HepG2 (cell line): ENCODE data around the gene IGFBP6.

ENCODE experiments used
- CHCHD3 ChIP-seq: sonication (generic); formaldehyde crosslinking; IDR thresholded peaks from 2 replicates; pipeline ENCODE4 v1.8.0; 2022; ENCODE audit warnings: mild to moderate bottlenecking, missing genetic modification reagents, moderate library complexity
- POLR2A ChIP-seq, 2 experiments: IDR thresholded peaks; 2 replicates each; pipeline ENCODE4 v1.6.1; 2011; ENCODE audit warnings: low read depth in 2 of 2, low read length in 2 of 2, mild to moderate bottlenecking in 1 of 2, moderate library complexity in 1 of 2; ENCODE audit not compliant: insufficient read depth in 1 of 2
- POLR2AphosphoS5 ChIP-seq: IDR thresholded peaks from 2 replicates; pipeline ENCODE4 v1.6.1; 2012; ENCODE audit warnings: low read depth, low read length
- REPIN1 ChIP-seq: sonication (generic); formaldehyde crosslinking; IDR thresholded peaks from 2 replicates; pipeline ENCODE4 v1.8.0; 2022; ENCODE audit warnings: missing genetic modification reagents, low read depth, mild to moderate bottlenecking, borderline replicate concordance
- SIN3A ChIP-seq: IDR thresholded peaks from 2 replicates; pipeline ENCODE4 v1.6.1; 2011; ENCODE audit warnings: low read depth, mild to moderate bottlenecking, control low read depth, low read length, borderline replicate concordance
- SMARCC2 ChIP-seq: fragments of 450-650 bp; IDR thresholded peaks from 2 replicates; pipeline ENCODE4 v1.6.1; 2017; ENCODE audit warnings: antibody characterized with exemption, mild to moderate bottlenecking
- ZBTB1 ChIP-seq: sonication (generic); formaldehyde crosslinking; IDR thresholded peaks from 2 replicates; pipeline ENCODE4 v1.4.0; 2020; ENCODE audit warnings: missing genetic modification reagents, borderline replicate concordance
- ZBTB21 ChIP-seq: sonication (generic); formaldehyde crosslinking; IDR thresholded peaks from 2 replicates; pipeline ENCODE4 v1.4.0; 2020; ENCODE audit warnings: missing genetic modification reagents
- ZFP91 ChIP-seq: sonication (generic); formaldehyde crosslinking; IDR thresholded peaks from 2 replicates; pipeline ENCODE4 v1.9.0; 2022; ENCODE audit warnings: missing genetic modification reagents, mild to moderate bottlenecking, borderline replicate concordance
- ZNF780A ChIP-seq: sonication (generic); formaldehyde crosslinking; IDR thresholded peaks from 2 replicates; pipeline ENCODE4 v1.8.0; 2022; ENCODE audit warnings: mild to moderate bottlenecking, missing genetic modification reagents, moderate library complexity
- TF ChIP-seq, protein P1 (sequence below): sonication (generic); formaldehyde crosslinking; IDR thresholded peaks from 2 replicates; pipeline ENCODE4 v1.5.0; 2020; ENCODE audit warnings: mild to moderate bottlenecking, missing genetic modification reagents, moderate library complexity
- TF ChIP-seq, protein P2 (sequence below): sonication (generic); formaldehyde crosslinking; IDR thresholded peaks from 2 replicates; pipeline ENCODE4 v1.5.0; 2020; ENCODE audit warnings: missing genetic modification reagents

DNA sequence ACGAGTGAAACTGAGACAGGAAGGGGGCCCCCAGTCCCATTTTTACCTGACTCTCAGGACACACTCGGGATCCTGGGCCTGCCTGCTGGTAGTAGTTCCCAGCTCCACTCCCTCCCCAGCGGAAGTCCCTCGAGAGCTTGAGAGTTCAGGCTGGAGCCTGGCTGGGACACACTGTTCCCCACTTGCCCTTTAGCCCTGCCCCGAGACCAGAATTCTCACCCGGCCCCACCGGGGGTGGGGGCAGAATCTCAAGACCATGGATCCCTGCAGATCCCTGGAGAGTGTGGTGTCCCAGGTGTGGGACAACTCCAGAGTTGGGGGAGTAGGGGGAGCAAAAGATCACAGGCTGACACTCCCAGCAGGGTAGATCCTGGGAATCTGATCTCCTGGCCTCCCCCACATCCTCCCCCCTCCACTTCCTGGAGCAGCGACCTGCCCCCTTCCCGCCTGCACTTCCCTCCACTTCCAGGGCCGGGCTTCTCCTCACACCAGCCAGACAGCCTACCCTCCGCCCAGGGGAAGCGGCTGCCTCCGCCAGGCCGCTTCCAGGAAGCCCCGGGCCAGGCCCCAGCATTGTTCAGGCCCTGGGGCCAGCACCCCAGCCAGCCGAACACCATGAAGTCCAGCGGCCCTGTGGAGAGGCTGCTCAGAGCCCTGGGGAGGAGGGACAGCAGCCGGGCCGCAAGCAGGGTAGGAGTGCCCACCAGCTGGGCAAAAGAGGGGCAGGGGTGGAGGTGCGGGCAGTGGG, 47.7 kb upstream of the IGFBP6 start, which contains the start of gene TNS2:
- TF ChIP-seq POLR2A (IDR thresholded peaks at IDR 0.05; ENCODE audit: insufficient read depth in 1 of 2, low read depth in 2 of 2, low read length in 2 of 2) = no peak; a peak in 1 of 4 replicates
- 0 out of 2 replicates have a peak, but pooled peaks have one; percentile 4 for TF ChIP-seq ZFP91 (CRISPR knock-in tag)
- TF ChIP-seq, protein P1, sequence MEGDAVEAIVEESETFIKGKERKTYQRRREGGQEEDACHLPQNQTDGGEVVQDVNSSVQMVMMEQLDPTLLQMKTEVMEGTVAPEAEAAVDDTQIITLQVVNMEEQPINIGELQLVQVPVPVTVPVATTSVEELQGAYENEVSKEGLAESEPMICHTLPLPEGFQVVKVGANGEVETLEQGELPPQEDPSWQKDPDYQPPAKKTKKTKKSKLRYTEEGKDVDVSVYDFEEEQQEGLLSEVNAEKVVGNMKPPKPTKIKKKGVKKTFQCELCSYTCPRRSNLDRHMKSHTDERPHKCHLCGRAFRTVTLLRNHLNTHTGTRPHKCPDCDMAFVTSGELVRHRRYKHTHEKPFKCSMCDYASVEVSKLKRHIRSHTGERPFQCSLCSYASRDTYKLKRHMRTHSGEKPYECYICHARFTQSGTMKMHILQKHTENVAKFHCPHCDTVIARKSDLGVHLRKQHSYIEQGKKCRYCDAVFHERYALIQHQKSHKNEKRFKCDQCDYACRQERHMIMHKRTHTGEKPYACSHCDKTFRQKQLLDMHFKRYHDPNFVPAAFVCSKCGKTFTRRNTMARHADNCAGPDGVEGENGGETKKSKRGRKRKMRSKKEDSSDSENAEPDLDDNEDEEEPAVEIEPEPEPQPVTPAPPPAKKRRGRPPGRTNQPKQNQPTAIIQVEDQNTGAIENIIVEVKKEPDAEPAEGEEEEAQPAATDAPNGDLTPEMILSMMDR (CRISPR knock-in tag) = no peak; the same call in 1 of the 2 replicates
- TF ChIP-seq ZBTB1 (CRISPR knock-in tag) = no peak
- peak; percentile 68 for TF ChIP-seq POLR2AphosphoS5
- no peak for TF ChIP-seq ZNF780A (CRISPR knock-in tag)
- TF ChIP-seq REPIN1 (CRISPR knock-in tag) = no peak; the same call in 1 of the 2 replicates
- no peak for TF ChIP-seq SMARCC2
- TF ChIP-seq, protein P2, sequence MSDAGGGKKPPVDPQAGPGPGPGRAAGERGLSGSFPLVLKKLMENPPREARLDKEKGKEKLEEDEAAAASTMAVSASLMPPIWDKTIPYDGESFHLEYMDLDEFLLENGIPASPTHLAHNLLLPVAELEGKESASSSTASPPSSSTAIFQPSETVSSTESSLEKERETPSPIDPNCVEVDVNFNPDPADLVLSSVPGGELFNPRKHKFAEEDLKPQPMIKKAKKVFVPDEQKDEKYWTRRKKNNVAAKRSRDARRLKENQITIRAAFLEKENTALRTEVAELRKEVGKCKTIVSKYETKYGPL = no peak
- peak; percentile 72; the same call in 1 of the 2 replicates for TF ChIP-seq SIN3A
- no peak for TF ChIP-seq CHCHD3 (CRISPR knock-in tag)
- TF ChIP-seq ZBTB21 (CRISPR knock-in tag) = no peak
